ENCODE measurements around the gene LYSMD4. TPM values are rescaled to one million over a fixed set of nuclear protein-coding genes. Genes with fewer than 3 reads are reported as not detected.

The LYSMD4 gene
- total RNA-seq, 4 donors from 2014 or later = 5.0 to 9.4 (median 7.0) TPM

- Histone ChIP-seq H3K27ac (no peak overlapping the region), H3K4me3 (replicated peaks in 1 of 3) (no peak overlapping the region), H3K9me3 (no peaks in the 10 kb centered on the region), H3K36me3 (no peaks in the 10 kb centered on the region), H3K4me1 (no peaks in the 10 kb centered on the region), H3K27me3 (no peaks in the 10 kb centered on the region)
- DNase-seq = no peak
- 68 to 80% methylated on average over 6 of the region's 6 CpGs for WGBS, 2 donors
- intact Hi-C loops (cut with DNase I) = no loop called here
- no peak for TF ChIP-seq POLR2A (IDR thresholded peaks at IDR 0.05)
- no peak for TF ChIP-seq CTCF (IDR thresholded peaks at IDR 0.05)
Measured at GRCh38 chr15:99749386-99749785, 16.1 kb upstream of the LYSMD4 start.

DNA sequence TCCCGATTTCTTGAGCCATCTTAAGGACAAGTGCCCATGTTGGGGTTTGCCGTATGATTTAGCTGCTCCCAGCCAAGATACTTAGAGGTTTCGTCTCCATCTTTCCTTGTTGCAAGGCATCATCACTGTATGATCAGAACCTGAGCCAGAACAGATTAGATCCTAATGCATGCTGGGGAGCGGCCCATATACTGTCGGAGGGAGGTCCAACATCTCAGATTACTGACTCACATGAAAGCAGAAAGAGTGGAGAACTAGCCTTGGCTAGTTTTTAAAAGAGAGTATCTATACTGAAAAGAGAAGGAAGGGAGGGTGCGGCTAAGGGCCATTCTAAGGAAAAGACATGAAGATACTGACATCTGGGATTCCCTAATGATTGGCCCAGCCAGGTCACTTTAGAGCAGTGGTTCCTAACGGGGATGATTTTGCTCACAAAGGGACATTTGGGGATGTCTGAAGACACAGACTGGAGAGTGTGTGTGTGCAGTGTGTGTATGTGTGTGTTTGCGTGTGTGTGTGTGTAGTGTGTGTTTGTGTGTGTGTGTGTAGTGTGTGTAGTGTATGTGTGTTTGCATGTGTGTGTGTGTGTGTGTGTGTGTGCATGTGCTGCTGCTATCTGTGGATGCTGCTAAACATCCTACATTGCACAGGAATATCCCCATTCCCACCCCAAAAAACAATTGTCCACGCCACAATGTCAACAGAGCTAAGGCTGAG is 12.3 kb upstream of the LYSMD4 start:
- intact Hi-C loops (cut with DNase I) = no loop called here
- Histone ChIP-seq H3K4me1 (no peaks in the 10 kb centered on the region), H3K36me3 (no peaks in the 10 kb centered on the region), H3K9me3 (no peaks in the 10 kb centered on the region), H3K4me3 (replicated peaks in 1 of 3) (no peak overlapping the region), H3K27me3 (no peaks in the 10 kb centered on the region), H3K27ac (no peak overlapping the region)
- TF ChIP-seq CTCF (IDR thresholded peaks at IDR 0.05) (no peak), POLR2A (IDR thresholded peaks at IDR 0.05) (no peak)
- WGBS, 2 donors = 89 to 90% methylated on average over 9 of the region's 9 CpGs
- no peak for DNase-seq

GRCh38 chr15:99744142-99744541 is 10.9 kb upstream of the LYSMD4 start:
- WGBS, 2 donors = 87 to 98% methylated on average over 5 to 7 of the region's 7 CpGs
- TF ChIP-seq POLR2A (IDR thresholded peaks at IDR 0.05) (no peak), CTCF (IDR thresholded peaks at IDR 0.05) (no peak)

GRCh38 chr15:99741835-99742234 is 8.6 kb upstream of the LYSMD4 start:
- TF ChIP-seq POLR2A (IDR thresholded peaks at IDR 0.05) (no peak), CTCF (IDR thresholded peaks at IDR 0.05) (no peak)
- Histone ChIP-seq H3K9me3 (no peaks in the 10 kb centered on the region), H3K27me3 (no peaks in the 10 kb centered on the region), H3K27ac (no peak overlapping the region), H3K36me3 (no peaks in the 10 kb centered on the region), H3K4me1 (no peaks in the 10 kb centered on the region), H3K4me3 (replicated peaks in 1 of 3) (no peak overlapping the region)
- 55 to 91% methylated on average over 1 to 2 of the region's 2 CpGs for WGBS, 2 donors
- intact Hi-C loops (cut with DNase I) = no loop called here
- no peak for DNase-seq

More at GRCh38 chr15:99744142-99744541, 10.9 kb upstream of the LYSMD4 start:
- no peaks in the 10 kb centered on the region for H3K4me1 ChIP-seq
- no peak for DNase-seq
- H3K4me3 ChIP-seq (replicated peaks in 1 of 3) = no peak overlapping the region
- H3K27me3 ChIP-seq = no peaks in the 10 kb centered on the region
- no peak overlapping the region for H3K27ac ChIP-seq
- no peaks in the 10 kb centered on the region for H3K9me3 ChIP-seq
- intact Hi-C loops (cut with DNase I) = no loop called here
- H3K36me3 ChIP-seq = no peaks in the 10 kb centered on the region

DNA sequence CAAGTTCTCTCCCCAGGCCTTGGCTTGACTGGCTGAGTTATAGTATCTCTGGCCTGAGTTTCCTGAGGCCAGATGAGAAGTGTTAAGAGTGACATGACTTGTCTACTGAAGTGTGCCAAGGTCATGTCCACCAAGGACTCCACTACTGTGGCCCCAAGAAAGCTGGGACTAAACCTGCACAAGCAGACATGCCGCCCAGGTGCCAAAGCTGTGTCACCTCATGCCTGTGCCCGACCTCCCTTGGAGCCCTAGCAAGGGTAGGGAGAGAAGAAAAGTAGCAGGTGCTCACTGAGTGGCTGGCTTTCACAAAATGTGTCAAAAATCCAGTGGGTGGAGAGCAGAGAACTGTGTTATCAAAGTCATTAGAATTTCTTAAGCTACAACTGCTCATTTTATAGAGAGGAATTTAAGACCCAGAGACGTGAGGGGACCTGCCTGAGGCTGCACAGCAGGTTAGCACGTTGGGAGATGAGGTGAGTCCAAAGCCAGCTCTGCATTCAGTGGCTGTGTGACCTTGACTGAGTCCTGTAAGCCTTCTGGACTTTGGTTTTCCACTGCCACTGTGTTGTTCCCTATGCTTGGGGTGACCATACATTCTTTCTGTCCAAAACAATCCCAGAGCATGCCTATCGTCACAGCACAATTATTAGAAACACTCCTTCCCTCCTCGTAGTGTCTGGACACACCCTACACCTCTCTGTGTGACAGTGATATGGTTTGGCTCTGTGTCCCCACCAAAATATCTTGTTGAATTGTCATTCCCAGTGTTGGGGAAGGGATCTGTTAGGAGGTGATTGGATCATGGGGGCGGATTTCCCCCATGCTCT is 5.0 kb upstream of the LYSMD4 start:
- no peak for DNase-seq
- intact Hi-C loops (cut with DNase I) = no loop called here
- H3K9me3 ChIP-seq = no peaks in the 10 kb centered on the region
- H3K27ac ChIP-seq = no peak overlapping the region
- no peak for TF ChIP-seq POLR2A (IDR thresholded peaks at IDR 0.05)
- TF ChIP-seq CTCF (IDR thresholded peaks at IDR 0.05) = no peak
- H3K36me3 ChIP-seq = no peaks in the 10 kb centered on the region
- no peaks in the 10 kb centered on the region for H3K4me1 ChIP-seq
- H3K27me3 ChIP-seq = no peaks in the 10 kb centered on the region
- 80 to 86% methylated on average over 7 of the region's 7 CpGs for WGBS, 2 donors
- H3K4me3 ChIP-seq (replicated peaks in 1 of 3) = no peak overlapping the region

Data from thyroid gland (tissue), 4 donors.